GM21515 (cell line): Measurements from ENCODE around the gene CBLL1.

Experiments used
- ATAC-seq: cut with Tn5 transposase; IDR thresholded peaks from one replicate; pipeline ENCODE4 v1.9.1; 2021; ENCODE audit not compliant: unreplicated experiment

CBLL1 gene

DNA sequence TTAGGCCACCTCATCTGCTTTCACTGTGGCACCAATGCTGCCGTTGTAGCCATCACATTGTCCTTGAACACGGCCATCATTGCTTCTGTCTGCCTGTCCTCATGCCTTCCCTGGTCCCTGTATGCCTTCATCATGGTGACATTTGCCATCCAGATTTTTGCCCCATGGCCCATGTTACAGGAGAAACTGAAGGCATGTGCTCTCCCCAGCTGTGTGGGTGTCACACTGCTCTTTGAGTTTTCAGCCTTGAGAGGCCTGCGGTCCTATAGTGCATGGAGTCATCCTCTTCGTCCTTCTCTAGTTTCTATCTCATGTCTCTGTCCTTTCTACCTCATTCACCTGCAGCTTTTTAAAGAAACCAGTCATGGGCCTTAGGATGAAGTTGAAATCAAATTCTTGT is 65.2 kb downstream of the CBLL1 start:
- no peak for ATAC-seq

DNA sequence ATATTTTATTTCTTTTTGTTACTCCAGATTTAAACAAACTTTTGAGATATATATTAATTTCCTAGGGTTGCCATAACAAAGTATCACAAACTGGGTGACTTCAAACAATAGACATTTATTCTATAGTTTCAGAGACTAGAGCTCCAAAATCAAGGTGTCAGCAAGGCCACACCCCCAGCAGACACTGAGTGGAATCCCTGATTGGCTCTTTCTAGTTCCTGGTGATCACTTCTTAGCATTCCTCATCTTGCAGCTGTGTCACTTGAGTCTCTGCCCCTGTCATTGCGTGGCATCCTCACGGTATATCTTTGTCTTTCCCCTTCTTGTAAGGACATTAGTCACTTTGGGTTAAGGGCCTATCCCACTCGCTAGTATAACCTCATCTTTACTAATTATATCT is 66.7 kb downstream of the CBLL1 start:
- no peak for ATAC-seq
